Measurements from ENCODE around the gene CERK. TPM values are rescaled to one million over a fixed set of nuclear protein-coding genes. Genes with fewer than 3 reads are reported as not detected.

Gene CERK
- total and polyA plus RNA-seq, 2 of the 13 experiments (the other 11 are each of a cell fraction or from before 2014, with no cell fraction given) = 40.3 to 41.9 TPM

GRCh38 chr22:46638601-46639431 is 99.2 kb downstream of the CERK start (continued):
- TF ChIP-seq U2AF1 (optimal IDR thresholded peaks at IDR 0.05; ENCODE audit: low read depth, low read length) (no peak), KLF16 (CRISPR knock-in tag; IDR thresholded peaks at IDR 0.05) (peak in 1 of 2 experiments; percentile 29; a peak in 1 of 4 replicates), TGIF2 (CRISPR knock-in tag; IDR thresholded peaks at IDR 0.05) (no peak), SUZ12 (IDR thresholded peaks at IDR 0.05; ENCODE audit: low read depth, low read length) (no peak), MYPOP (CRISPR knock-in tag; IDR thresholded peaks at IDR 0.05) (no peak), ZNF44 (CRISPR knock-in tag; IDR thresholded peaks at IDR 0.05) (peak; percentile 93; the same call in 1 of the 2 replicates), ZNF33B (CRISPR knock-in tag; IDR thresholded peaks at IDR 0.05) (0 out of 2 replicates have a peak, but pooled peaks have one; percentile 86), CERS6 (CRISPR knock-in tag; IDR thresholded peaks at IDR 0.05) (no peak), ZNF710 (CRISPR knock-in tag; IDR thresholded peaks at IDR 0.05; ENCODE audit: borderline replicate concordance) (peak; percentile 85; the same call in 1 of the 2 replicates), IKZF1 (IDR thresholded peaks at IDR 0.05) (no peak), ZNF772 (CRISPR knock-in tag; IDR thresholded peaks at IDR 0.05) (no peak; the same call in 1 of the 2 replicates), BORCS8-MEF2B (CRISPR knock-in tag; IDR thresholded peaks at IDR 0.05) (peak; percentile 86; the same call in 1 of the 2 replicates), ZNF510 (CRISPR knock-in tag; IDR thresholded peaks at IDR 0.05; ENCODE audit: low read depth) (no peak), ZNF431 (CRISPR knock-in tag; IDR thresholded peaks at IDR 0.05; ENCODE audit: borderline replicate concordance, low read depth) (peak; percentile 81; the same call in 1 of the 2 replicates), DRAP1 (CRISPR knock-in tag; IDR thresholded peaks at IDR 0.05) (no peak), ZNF205 (CRISPR knock-in tag; IDR thresholded peaks at IDR 0.05) (peak; percentile 45; the same call in 1 of the 2 replicates), TFDP1 (CRISPR knock-in tag; IDR thresholded peaks at IDR 0.05; ENCODE audit: borderline replicate concordance) (no peak), SSRP1 (CRISPR knock-in tag; IDR thresholded peaks at IDR 0.05) (no peak), MAZ (IDR thresholded peaks at IDR 0.05; ENCODE audit: borderline replicate concordance, low read depth, low read length) (peak; percentile 66; the same call in 1 of the 2 replicates), MAZ (CRISPR knock-in tag; IDR thresholded peaks at IDR 0.05; ENCODE audit: low read depth) (0 out of 2 replicates have a peak, but pooled peaks have one; percentile 38), SKIL (CRISPR knock-in tag; IDR thresholded peaks at IDR 0.05; ENCODE audit: borderline replicate concordance) (peak; percentile 79)

Measured in HepG2 (cell line).